IMR-90 (cell line): ENCODE data around the gene TNN.

Source experiments
- CHD1 ChIP-seq: IDR thresholded peaks from 2 replicates; pipeline ENCODE4 v1.6.1; 2012; ENCODE audit warnings: low read depth, low read length, improper control_type of control experiment
- FOS ChIP-seq: fragments of 150-350 bp; IDR thresholded peaks from 2 replicates; pipeline ENCODE4 v1.6.1; 2016; ENCODE audit warnings: low read depth, low read length
- MAZ ChIP-seq: IDR thresholded peaks from 2 replicates; pipeline ENCODE4 v1.6.1; 2012; ENCODE audit warnings: low read depth, mild to moderate bottlenecking, low read length, improper control_type of control experiment, moderate library complexity, borderline replicate concordance
- NFE2L2 ChIP-seq: fragments of 150-350 bp; IDR thresholded peaks from 2 replicates; pipeline ENCODE4 v1.6.1; 2016; ENCODE audit warnings: low read depth, mild to moderate bottlenecking, low read length
- POLR2A ChIP-seq: IDR thresholded peaks from 2 replicates; pipeline ENCODE4 v1.6.1; 2012; ENCODE audit warnings: mild to moderate bottlenecking, low read depth, low read length
- RCOR1 ChIP-seq: IDR thresholded peaks from 2 replicates; pipeline ENCODE4 v1.6.1; 2012; ENCODE audit warnings: mild to moderate bottlenecking, low read length, improper control_type of control experiment; ENCODE audit not compliant: insufficient replicate concordance
- RFX5 ChIP-seq: IDR thresholded peaks from 2 replicates; pipeline ENCODE4 v1.8.0; 2012; ENCODE audit warnings: low read depth, mild to moderate bottlenecking, low read length, moderate library complexity
- SMC3 ChIP-seq: fragments of 150-350 bp; IDR thresholded peaks from 2 replicates; pipeline ENCODE4 v1.6.1; 2016; ENCODE audit warnings: low read depth, mild to moderate bottlenecking, antibody characterized with exemption, low read length, moderate library complexity
- TF ChIP-seq, protein P1 (sequence below): conservative IDR thresholded peaks from 2 replicates; pipeline ENCODE4 v1.5.1; 2012; ENCODE audit warnings: mild to moderate bottlenecking, low read depth, low read length, improper control_type of control experiment
- TF ChIP-seq, protein P2 (sequence below): fragments of 150-350 bp; IDR thresholded peaks from 2 replicates; pipeline ENCODE4 v1.6.1; 2016; ENCODE audit warnings: low read depth, mild to moderate bottlenecking, low read length, moderate library complexity, borderline replicate concordance
- TF ChIP-seq, protein P3 (sequence below): fragments of 150-350 bp; IDR thresholded peaks from 2 replicates; pipeline ENCODE4 v1.6.1; 2017; ENCODE audit warnings: mild to moderate bottlenecking, antibody characterized with exemption, low read length, low read depth

DNA sequence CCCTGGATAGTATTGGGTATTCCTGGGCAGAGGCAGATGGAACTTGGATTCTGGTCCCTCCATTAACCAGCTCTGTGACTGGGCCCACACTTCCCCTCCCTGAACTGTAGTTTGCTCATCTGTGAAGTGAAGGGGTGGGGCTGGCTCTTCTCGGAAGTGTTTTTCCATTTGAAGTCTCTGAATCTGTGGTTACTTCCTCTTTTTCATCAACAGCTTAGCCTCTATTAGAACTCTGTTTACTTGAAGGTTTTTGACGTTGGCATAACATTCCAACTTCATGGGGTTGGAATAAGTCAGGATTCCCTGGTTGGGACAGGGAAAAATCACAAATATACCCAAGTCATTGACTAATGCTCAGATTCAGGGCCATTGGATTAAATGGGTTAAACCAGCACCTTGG lies 121.3 kb downstream of the TNN start:
- TF ChIP-seq, protein P1, sequence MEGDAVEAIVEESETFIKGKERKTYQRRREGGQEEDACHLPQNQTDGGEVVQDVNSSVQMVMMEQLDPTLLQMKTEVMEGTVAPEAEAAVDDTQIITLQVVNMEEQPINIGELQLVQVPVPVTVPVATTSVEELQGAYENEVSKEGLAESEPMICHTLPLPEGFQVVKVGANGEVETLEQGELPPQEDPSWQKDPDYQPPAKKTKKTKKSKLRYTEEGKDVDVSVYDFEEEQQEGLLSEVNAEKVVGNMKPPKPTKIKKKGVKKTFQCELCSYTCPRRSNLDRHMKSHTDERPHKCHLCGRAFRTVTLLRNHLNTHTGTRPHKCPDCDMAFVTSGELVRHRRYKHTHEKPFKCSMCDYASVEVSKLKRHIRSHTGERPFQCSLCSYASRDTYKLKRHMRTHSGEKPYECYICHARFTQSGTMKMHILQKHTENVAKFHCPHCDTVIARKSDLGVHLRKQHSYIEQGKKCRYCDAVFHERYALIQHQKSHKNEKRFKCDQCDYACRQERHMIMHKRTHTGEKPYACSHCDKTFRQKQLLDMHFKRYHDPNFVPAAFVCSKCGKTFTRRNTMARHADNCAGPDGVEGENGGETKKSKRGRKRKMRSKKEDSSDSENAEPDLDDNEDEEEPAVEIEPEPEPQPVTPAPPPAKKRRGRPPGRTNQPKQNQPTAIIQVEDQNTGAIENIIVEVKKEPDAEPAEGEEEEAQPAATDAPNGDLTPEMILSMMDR = no peak
- TF ChIP-seq CHD1 = no peak
- no peak for TF ChIP-seq RFX5
- TF ChIP-seq RCOR1 = no peak
- no peak for TF ChIP-seq POLR2A
- no peak for TF ChIP-seq NFE2L2
- TF ChIP-seq SMC3 = no peak
- TF ChIP-seq, protein P2, sequence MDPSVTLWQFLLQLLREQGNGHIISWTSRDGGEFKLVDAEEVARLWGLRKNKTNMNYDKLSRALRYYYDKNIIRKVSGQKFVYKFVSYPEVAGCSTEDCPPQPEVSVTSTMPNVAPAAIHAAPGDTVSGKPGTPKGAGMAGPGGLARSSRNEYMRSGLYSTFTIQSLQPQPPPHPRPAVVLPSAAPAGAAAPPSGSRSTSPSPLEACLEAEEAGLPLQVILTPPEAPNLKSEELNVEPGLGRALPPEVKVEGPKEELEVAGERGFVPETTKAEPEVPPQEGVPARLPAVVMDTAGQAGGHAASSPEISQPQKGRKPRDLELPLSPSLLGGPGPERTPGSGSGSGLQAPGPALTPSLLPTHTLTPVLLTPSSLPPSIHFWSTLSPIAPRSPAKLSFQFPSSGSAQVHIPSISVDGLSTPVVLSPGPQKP = no peak
- TF ChIP-seq, protein P3, sequence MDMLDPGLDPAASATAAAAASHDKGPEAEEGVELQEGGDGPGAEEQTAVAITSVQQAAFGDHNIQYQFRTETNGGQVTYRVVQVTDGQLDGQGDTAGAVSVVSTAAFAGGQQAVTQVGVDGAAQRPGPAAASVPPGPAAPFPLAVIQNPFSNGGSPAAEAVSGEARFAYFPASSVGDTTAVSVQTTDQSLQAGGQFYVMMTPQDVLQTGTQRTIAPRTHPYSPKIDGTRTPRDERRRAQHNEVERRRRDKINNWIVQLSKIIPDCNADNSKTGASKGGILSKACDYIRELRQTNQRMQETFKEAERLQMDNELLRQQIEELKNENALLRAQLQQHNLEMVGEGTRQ = no peak
- no peak for TF ChIP-seq MAZ
- no peak for TF ChIP-seq FOS
